Vagina (tissue), 2 donors: ENCODE data around the gene EPHB1. TPM values are rescaled to one million over a fixed set of nuclear protein-coding genes. Genes with fewer than 3 reads are reported as not detected.

Experiments
- DNase-seq, 2 donors: peaks; one replicate each; pipeline ENCODE4 v3.0.0-alpha.2; 2017; ENCODE audit errors: extremely low spot score in 2 of 2
- H3K27ac ChIP-seq: fragments of 200-600 bp; sonication (generic); one replicate; pipeline ENCODE4 v1.5.1; 2019
- H3K27me3 ChIP-seq: fragments of 200-600 bp; sonication (generic); one replicate; pipeline ENCODE4 v1.5.1; 2019
- H3K36me3 ChIP-seq, 2 donors: fragments of 200-600 bp; sonication (generic); one replicate each; pipeline ENCODE4 v1.5.1; 2017 to 2019
- H3K4me1 ChIP-seq: fragments of 200-600 bp; sonication (generic); one replicate; pipeline ENCODE4 v1.5.1; 2019
- H3K4me3 ChIP-seq, 2 donors: fragments of 200-600 bp; sonication (generic); 1 replicate in 1 of 2; 2 replicates in 1 of 2; pipeline ENCODE4 v1.5.1; 2016 to 2019
- H3K9me3 ChIP-seq: fragments of 200-600 bp; sonication (generic); one replicate; pipeline ENCODE4 v1.5.1; 2019
- CTCF ChIP-seq, 3 experiments: fragments of 450-650 bp in 2 of 3; fragments of 200-600 bp in 1 of 3; sonication (generic) in 1 of 3; IDR thresholded peaks; one replicate each; pipeline ENCODE4 v1.5.1; 2017 to 2019; ENCODE audit warnings: antibody characterized with exemption in 3 of 3, mild to moderate bottlenecking in 2 of 3, moderate library complexity in 2 of 3
- POLR2A ChIP-seq, 2 donors: fragments of 450-650 bp; IDR thresholded peaks; one replicate each; pipeline ENCODE4 v1.6.1; 2017; ENCODE audit warnings: antibody characterized with exemption in 2 of 2, mild to moderate bottlenecking in 2 of 2, moderate library complexity in 2 of 2
- POLR2AphosphoS5 ChIP-seq, 2 donors: sonication (generic); formaldehyde crosslinking; IDR thresholded peaks; one replicate each; pipeline ENCODE4 v1.9.0; 2017; ENCODE audit warnings: antibody characterized with exemption in 2 of 2, mild to moderate bottlenecking in 2 of 2, low read depth in 1 of 2; ENCODE audit not compliant: insufficient read depth in 1 of 2
- intact Hi-C: fragments of 100-400 bp; cut with DNase I; formaldehyde crosslinking; loops from one replicate; pipeline ENCODE4 v1.15.1; 2023
- total RNA-seq: library from RNA; depleted of rRNA; stranded (reverse); fragments of >200 nt; gene quantifications from one replicate; pipeline ENCODE4 v1.2.3, GENCODE V29; 2016

The EPHB1 gene
- total RNA-seq, 1 donor from 2014 or later = 2.2 TPM

GRCh38 chr3:134927599-134927998, 132.5 kb downstream of the EPHB1 start:
- Histone ChIP-seq H3K27me3 (no peaks in the 10 kb centered on the region), H3K36me3 (no peaks in the 10 kb centered on the region), H3K27ac (no peak overlapping the region), H3K4me3 (no peak overlapping the region), H3K9me3 (no peaks in the 10 kb centered on the region), H3K4me1 (no peaks in the 10 kb centered on the region)
- intact Hi-C loops = no loop called here
- TF ChIP-seq CTCF (IDR thresholded peaks at IDR 0.05) (no peak), POLR2AphosphoS5 (IDR thresholded peaks at IDR 0.05; ENCODE audit: insufficient read depth in 1 of 2, low read depth in 1 of 2) (no peak), POLR2A (IDR thresholded peaks at IDR 0.05) (no peak)
- DNase-seq = no peak

GRCh38 chr3:134928392-134928791, 133.3 kb downstream of the EPHB1 start:
- TF ChIP-seq CTCF (IDR thresholded peaks at IDR 0.05) (no peak), POLR2A (IDR thresholded peaks at IDR 0.05) (no peak), POLR2AphosphoS5 (IDR thresholded peaks at IDR 0.05; ENCODE audit: insufficient read depth in 1 of 2, low read depth in 1 of 2) (no peak)
- intact Hi-C loops = no loop called here
- no peak overlapping the region for H3K27ac ChIP-seq
- no peak overlapping the region for H3K4me3 ChIP-seq
- no peak for DNase-seq
- H3K4me1 ChIP-seq = no peaks in the 10 kb centered on the region
- no peaks in the 10 kb centered on the region for H3K36me3 ChIP-seq
- H3K27me3 ChIP-seq = no peaks in the 10 kb centered on the region
- no peaks in the 10 kb centered on the region for H3K9me3 ChIP-seq

- Histone ChIP-seq H3K4me3 (no peak overlapping the region), H3K36me3 (no peaks in the 10 kb centered on the region), H3K27ac (no peak overlapping the region), H3K9me3 (no peaks in the 10 kb centered on the region), H3K27me3 (no peaks in the 10 kb centered on the region), H3K4me1 (no peaks in the 10 kb centered on the region)
- intact Hi-C loops = no loop called here
- DNase-seq = no peak
- TF ChIP-seq CTCF (IDR thresholded peaks at IDR 0.05) (no peak), POLR2A (IDR thresholded peaks at IDR 0.05) (no peak), POLR2AphosphoS5 (IDR thresholded peaks at IDR 0.05; ENCODE audit: insufficient read depth in 1 of 2, low read depth in 1 of 2) (no peak)
Observed at GRCh38 chr3:134928819-134929218, 133.8 kb downstream of the EPHB1 start.

GRCh38 chr3:134929976-134930375, 134.9 kb downstream of the EPHB1 start:
- TF ChIP-seq CTCF (IDR thresholded peaks at IDR 0.05) (no peak), POLR2AphosphoS5 (IDR thresholded peaks at IDR 0.05; ENCODE audit: insufficient read depth in 1 of 2, low read depth in 1 of 2) (no peak), POLR2A (IDR thresholded peaks at IDR 0.05) (no peak)
- Histone ChIP-seq H3K27me3 (no peaks in the 10 kb centered on the region), H3K4me1 (no peaks in the 10 kb centered on the region), H3K9me3 (no peaks in the 10 kb centered on the region), H3K36me3 (no peaks in the 10 kb centered on the region), H3K27ac (no peak overlapping the region), H3K4me3 (no peak overlapping the region)
- no peak for DNase-seq
- intact Hi-C loops = no loop called here

GRCh38 chr3:134931045-134931785, 136.2 kb downstream of the EPHB1 start:
- no peaks in the 10 kb centered on the region for H3K4me1 ChIP-seq
- DNase-seq = no peak
- H3K36me3 ChIP-seq = no peaks in the 10 kb centered on the region
- H3K9me3 ChIP-seq = no peaks in the 10 kb centered on the region
- H3K27ac ChIP-seq = no peak overlapping the region
- intact Hi-C loops = no loop called here
- H3K4me3 ChIP-seq = no peak overlapping the region
- no peaks in the 10 kb centered on the region for H3K27me3 ChIP-seq
- TF ChIP-seq POLR2AphosphoS5 (IDR thresholded peaks at IDR 0.05; ENCODE audit: insufficient read depth in 1 of 2, low read depth in 1 of 2) (no peak), POLR2A (IDR thresholded peaks at IDR 0.05) (no peak), CTCF (IDR thresholded peaks at IDR 0.05) (no peak)
